PFSK-1 (cell line): ENCODE data around the gene SLC7A10.

Source experiments
- FOXP2 ChIP-seq: optimal IDR thresholded peaks from 2 replicates; pipeline ENCODE3; 2011; ENCODE audit warnings: borderline replicate concordance, control low read depth, inconsistent platforms; ENCODE audit not compliant: insufficient read depth; ENCODE audit errors: extremely low read length, extremely low read depth
- POLR2AphosphoS5 ChIP-seq: IDR thresholded peaks from 2 replicates; pipeline ENCODE4 v1.6.1; 2012; ENCODE audit warnings: low read depth, mild to moderate bottlenecking, control low read depth, low read length, moderate library complexity
- SIN3A ChIP-seq: IDR thresholded peaks from 2 replicates; pipeline ENCODE4 v1.6.1; 2012; ENCODE audit warnings: mild to moderate bottlenecking, low read length, moderate library complexity, borderline replicate concordance; ENCODE audit not compliant: insufficient read depth
- TF ChIP-seq, protein P1 (sequence below), 2 experiments: IDR thresholded peaks; 2 replicates each; pipeline versions ENCODE4 v1.6.1 to v1.8.0; 2011 to 2012; ENCODE audit warnings: low read depth in 2 of 2, low read length in 2 of 2, control low read depth in 1 of 2, inconsistent platforms in 1 of 2, mild to moderate bottlenecking in 1 of 2, moderate library complexity in 1 of 2; ENCODE audit not compliant: insufficient read depth in 1 of 2

DNA sequence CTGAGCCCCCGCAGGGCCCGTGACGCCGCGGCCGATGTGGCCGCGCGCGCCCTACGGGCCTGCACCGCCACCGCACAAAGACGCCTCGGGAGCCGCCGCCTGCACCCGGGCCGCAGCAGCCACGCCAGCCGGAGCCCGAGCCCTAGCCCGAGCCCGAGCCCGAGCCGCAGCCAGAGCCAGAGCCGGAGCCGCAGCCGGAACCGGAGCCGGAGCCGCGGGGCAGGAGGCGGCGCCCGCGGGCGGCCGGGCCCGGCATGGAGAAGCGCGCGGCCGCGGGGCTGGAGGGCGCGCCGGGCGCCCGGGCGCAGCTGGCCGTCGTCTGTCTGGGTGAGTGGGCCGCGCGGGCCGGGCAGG lies 31.1 kb downstream of the SLC7A10 start:
- TF ChIP-seq POLR2AphosphoS5 (no peak), FOXP2 (no peak), SIN3A (no peak)
- TF ChIP-seq, protein P1, sequence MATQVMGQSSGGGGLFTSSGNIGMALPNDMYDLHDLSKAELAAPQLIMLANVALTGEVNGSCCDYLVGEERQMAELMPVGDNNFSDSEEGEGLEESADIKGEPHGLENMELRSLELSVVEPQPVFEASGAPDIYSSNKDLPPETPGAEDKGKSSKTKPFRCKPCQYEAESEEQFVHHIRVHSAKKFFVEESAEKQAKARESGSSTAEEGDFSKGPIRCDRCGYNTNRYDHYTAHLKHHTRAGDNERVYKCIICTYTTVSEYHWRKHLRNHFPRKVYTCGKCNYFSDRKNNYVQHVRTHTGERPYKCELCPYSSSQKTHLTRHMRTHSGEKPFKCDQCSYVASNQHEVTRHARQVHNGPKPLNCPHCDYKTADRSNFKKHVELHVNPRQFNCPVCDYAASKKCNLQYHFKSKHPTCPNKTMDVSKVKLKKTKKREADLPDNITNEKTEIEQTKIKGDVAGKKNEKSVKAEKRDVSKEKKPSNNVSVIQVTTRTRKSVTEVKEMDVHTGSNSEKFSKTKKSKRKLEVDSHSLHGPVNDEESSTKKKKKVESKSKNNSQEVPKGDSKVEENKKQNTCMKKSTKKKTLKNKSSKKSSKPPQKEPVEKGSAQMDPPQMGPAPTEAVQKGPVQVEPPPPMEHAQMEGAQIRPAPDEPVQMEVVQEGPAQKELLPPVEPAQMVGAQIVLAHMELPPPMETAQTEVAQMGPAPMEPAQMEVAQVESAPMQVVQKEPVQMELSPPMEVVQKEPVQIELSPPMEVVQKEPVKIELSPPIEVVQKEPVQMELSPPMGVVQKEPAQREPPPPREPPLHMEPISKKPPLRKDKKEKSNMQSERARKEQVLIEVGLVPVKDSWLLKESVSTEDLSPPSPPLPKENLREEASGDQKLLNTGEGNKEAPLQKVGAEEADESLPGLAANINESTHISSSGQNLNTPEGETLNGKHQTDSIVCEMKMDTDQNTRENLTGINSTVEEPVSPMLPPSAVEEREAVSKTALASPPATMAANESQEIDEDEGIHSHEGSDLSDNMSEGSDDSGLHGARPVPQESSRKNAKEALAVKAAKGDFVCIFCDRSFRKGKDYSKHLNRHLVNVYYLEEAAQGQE (IDR thresholded peaks at IDR 0.05; ENCODE audit: insufficient read depth in 1 of 2, low read depth in 2 of 2, low read length in 2 of 2) = no peak
